Nucleus accumbens (tissue), 56 donors: Measurements from ENCODE around the gene STOX2.

ENCODE experiments used
- DNase-seq, 56 donors: peaks; one replicate each; lab custom pipeline; 2025; lab: John Stamatoyannopoulos, UW

The STOX2 gene, protein sequence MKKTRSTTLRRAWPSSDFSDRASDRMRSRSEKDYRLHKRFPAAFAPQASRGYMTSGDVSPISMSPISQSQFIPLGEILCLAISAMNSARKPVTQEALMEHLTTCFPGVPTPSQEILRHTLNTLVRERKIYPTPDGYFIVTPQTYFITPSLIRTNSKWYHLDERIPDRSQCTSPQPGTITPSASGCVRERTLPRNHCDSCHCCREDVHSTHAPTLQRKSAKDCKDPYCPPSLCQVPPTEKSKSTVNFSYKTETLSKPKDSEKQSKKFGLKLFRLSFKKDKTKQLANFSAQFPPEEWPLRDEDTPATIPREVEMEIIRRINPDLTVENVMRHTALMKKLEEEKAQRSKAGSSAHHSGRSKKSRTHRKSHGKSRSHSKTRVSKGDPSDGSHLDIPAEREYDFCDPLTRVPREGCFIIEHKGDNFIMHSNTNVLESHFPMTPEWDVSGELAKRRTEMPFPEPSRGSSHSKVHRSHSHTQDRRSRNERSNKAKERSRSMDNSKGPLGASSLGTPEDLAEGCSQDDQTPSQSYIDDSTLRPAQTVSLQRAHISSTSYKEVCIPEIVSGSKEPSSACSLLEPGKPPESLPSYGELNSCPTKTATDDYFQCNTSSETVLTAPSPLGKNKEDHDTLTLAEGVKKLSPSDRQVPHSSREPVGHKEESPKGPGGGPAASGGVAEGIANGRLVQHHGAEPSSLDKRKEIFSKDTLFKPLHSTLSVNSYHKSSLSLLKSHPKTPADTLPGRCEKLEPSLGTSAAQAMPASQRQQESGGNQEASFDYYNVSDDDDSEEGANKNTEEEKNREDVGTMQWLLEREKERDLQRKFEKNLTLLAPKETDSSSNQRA (N-terminal part only)

DNA sequence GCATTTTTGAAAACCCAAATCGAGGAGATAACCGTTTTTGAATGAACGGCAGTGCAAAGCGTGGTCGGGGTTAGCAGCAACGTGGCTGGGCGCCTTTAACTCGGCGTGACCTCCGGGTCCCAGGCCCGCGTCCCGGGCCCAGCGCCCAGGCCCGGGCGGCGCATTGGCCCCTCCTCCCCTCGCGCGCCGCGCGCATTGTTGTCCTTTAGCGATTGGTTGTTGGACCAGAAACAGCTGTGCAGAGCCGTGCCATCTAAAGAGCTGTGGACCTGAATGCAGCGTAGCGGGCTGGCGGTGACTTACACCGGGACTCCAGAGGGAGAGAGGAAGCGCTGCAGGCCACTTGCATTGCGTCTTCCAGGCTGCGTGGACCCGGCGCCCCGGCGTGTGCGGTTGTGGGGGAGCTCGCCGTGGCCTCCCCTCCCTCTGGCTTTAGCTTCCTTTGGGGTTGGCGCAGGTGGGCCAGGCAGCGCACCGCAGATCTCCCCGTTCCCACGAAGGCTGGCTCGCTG, at the start of gene STOX2:
Gene STOX2 (plus strand): TSS at position 227 of the 512 bp plus-strand sequence. CDS start 1,484 bp downstream, outside the sequence.
- DNase-seq = peak; percentile 15 to 91 (median 77)

- DNase-seq = no peak
Measured at GRCh38 chr4:183855323-183856190, 49.5 kb upstream of the STOX2 start.

DNA sequence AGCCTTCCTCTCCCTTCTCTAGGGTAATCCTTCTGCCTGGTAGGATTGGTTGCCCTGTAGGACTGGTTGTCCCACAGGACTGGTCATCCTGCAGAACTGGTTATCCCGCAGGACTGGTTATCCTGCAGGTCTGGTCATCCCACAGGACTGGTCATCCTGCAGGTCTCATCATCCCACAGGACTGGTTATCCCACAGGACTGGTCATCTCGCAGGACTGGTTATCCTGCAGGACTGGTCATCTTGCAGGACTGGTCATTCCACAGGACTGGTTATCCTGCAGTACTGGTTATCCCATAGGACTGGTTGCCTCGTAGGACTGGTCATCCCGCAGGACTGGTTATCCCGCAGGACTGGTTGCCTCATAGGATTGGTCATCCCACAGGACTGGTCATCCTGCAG, 48.1 kb upstream of the STOX2 start:
- no peak for DNase-seq

DNA sequence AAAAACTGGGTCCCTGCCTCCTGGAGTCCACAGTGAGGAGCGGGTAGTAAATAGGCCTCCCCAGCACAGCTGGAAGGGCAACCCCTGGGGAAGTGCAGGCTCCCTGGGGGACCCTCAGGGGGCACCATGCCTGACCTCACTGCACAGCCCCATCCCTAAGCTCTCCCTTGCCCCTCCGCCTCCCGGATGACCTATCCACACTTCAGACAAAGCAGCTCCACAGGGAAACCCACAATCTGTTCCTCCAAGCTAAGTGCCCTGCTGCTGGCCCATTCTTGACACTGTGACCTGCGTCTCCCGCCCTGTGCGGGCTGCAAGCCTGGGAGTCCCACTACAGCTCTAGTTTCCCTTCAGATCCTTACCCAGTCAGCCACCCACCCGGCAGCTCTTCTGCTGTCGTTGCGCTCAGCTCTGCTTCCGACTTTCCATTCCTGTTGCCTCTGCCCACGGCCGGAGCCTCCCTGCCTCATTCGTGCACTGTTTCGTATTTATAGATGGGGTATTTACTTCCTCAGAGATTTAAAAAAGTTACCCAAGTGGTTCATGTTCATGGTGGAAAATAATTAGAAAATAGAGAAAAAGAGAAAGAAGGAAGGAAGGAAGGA, 47.0 kb upstream of the STOX2 start:
- DNase-seq = no peak

GRCh38 chr4:183860119-183860518, 45.0 kb upstream of the STOX2 start:
- peak in 2 of 56 donors; percentile 6 to 8 for DNase-seq

DNA sequence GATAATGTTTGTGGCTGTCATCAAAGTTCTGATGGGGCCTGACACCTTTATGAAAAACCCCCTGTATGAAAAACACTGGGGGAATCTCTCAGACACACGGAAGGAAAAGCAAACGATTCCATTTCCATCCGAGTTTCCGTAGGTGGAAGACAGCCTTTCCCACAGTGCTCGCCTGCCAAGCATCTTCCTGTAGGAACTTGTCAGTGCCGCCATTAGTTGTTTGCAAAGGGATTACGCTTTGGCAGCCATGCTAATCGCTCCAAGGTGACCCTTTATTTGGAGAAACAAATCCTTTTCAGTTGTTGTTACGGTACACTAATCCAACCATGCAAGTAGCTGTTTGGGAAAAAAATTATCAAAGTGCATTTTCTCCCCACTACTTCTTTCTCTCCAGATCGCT, 44.4 kb upstream of the STOX2 start:
- DNase-seq = peak in 29 of 56 donors; percentile 2 to 67 (median 22)

DNA sequence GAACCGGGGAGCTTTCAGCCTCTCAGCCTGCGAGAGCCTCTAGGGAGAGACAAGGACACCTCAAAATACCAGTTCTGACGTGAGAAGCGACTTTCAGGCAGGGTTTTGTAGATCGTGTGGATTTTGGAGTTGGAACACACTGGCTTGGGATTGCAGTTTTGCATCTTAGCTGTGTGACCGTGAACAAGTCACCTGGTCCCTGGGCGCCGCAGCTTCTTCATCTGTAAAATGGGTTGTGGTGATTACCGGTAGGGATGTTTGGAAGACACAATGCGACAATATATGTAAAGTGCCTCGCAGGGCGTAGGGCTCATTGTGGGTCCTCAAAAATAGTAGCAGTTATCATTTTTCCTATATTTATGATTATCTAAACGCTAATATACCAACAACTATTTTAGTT, 43.7 kb upstream of the STOX2 start:
- peak in 1 of 56 donors; percentile 2 for DNase-seq

- no peak for DNase-seq
Measured at GRCh38 chr4:183863155-183863825, 41.8 kb upstream of the STOX2 start.

DNA sequence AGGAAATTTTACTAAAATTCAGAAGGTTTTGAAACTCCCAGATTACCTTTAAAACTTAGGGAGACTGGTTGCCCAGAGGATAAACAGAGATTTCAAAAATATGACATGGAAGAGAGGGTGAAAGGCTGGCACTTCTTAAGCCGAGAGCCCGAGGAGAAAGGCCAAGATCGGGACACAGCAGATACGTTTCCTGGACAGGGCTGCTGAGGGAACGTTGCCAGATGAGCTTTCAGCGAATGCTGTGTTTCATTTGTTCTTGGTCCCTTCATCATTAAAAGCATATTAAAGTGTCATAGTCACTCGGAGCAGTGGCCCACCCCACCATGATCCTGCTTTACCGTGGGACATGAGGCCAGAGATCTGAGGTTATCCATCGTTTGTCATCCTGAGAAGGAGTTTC, 37.9 kb upstream of the STOX2 start:
- DNase-seq = no peak

DNA sequence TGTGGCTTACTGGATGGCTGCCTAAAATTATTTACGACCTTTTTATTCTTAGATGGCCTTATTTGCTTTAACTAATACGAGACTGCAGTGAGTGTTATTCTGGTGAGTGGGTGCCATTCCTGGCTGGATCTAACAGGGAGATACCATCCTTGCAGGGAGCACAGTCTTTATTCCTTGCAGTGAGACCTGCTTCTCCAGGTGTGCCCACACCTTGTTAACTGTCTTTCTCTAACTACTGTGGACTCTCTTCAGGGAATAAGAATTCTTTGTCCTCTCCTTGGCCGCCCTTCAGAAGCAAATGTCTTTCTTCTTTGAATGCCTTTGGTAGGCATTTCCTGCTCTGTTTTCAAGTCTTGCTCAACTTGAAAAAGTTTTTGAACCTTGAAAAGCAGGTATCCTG, 34.1 kb upstream of the STOX2 start:
- no peak for DNase-seq

- no peak for DNase-seq
Measured at GRCh38 chr4:183871581-183871980, 33.5 kb upstream of the STOX2 start.

DNA sequence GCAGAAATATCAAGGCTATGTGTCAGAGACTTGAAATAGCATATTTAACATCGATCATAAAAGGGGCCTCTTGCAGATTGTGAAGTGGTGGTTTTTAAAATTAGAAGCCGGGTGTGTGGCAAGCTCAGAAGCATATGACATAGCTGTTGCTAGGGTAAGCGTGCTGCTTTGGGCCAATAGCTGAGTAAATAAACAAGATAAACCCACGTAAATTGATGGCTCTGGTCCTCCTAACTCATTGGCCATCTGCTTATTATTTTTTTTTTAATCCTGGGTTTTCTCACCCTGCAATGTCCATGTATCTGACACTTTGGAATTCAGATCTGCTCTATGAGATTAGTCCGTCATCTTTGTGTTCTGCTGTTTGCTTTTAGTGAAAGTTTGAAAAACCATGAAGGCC, 32.6 kb upstream of the STOX2 start:
- DNase-seq = no peak

- DNase-seq = no peak
Measured at GRCh38 chr4:183873409-183874185, 31.5 kb upstream of the STOX2 start.

GRCh38 chr4:183875251-183875825, 29.8 kb upstream of the STOX2 start:
- DNase-seq = no peak

- peak in 41 of 56 donors; percentile 5 to 77 (median 31) for DNase-seq
Measured at GRCh38 chr4:183876268-183876934, 28.7 kb upstream of the STOX2 start.

GRCh38 chr4:183878251-183878970, 26.7 kb upstream of the STOX2 start:
- DNase-seq = no peak

DNA sequence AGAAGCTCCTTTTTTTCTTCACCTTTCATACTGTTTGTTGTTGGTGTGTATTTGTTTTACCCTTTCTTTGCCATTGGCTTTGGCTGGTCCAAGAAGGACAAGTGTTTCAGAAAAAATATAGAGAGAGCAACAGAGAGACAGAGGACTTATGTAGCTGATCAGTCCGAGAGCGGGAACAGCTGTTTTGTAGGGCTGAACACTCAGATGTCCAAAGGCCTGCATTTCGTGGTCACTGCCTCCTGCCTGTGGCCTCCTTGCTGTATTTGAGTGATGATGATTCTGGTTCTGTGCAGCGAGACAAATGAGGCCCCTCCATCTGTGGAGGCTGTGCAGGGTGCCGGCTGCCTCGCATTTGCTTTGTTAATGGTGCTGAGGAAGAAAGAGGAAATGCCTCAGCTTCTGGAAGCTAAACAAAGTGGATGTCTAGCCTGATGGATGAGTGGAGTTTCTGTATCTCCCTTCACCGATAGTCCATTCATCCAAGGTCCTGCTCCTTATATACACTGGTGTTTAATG, 19.8 kb upstream of the STOX2 start:
- no peak for DNase-seq
